ENCODE results near the gene GUCY1A2.

GUCY1A2 gene

DNA sequence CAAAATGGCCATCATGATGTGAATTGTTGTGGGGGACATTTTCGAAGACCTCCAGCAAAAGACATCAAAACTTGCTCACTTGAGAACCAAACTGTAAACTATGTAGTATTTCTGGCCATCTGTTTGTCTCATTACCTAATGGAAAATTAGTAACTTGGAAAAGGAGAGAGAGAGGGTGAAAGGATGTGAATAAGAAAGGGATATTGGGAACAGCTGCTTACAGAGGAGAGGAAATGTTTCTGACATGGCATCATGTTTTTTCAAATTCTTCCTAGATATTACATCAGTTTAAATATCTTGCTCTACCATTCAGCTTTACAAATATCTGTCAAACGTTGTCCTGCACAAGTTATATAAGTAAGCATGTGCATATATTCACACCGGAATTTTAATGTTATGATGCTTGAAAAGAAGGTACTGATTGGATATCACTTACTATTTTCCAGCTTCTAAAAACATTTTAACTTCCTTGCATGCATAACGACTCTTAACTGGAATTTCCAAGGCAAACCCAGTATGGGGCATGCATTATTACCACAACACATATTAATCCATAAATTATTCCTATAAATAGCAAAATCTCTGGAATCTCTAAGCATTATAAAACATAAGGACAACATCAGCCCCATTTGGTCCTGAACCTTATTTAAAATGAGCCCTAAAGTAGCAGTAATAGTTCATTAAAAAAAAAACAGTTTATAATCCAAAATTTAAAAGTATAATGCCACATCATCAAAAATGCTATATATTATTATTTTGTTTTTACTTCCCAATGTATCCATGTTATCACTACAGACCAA lies 20.0 kb downstream of the GUCY1A2 start:
- DNase-seq: no peak

DNA sequence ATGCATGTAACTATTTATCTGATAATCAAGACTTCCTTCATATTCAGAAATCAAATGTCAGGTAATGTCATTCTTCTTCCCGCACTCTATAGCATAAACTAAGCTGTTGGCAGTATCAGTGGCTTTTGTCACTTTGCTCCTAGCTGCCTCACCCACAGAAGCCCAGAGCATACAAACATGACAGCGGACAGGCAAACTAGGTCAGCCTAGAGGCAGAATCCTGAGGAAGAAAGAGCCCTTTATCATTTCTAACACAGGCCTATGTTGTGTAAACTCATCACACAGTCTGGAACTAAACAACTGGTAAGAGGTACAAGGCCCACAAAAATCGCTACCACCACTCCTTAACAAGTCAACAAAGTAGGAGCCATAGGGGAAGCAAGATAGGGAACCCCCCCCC lies 21.0 kb downstream of the GUCY1A2 start:
- DNase-seq: no peak

DNA sequence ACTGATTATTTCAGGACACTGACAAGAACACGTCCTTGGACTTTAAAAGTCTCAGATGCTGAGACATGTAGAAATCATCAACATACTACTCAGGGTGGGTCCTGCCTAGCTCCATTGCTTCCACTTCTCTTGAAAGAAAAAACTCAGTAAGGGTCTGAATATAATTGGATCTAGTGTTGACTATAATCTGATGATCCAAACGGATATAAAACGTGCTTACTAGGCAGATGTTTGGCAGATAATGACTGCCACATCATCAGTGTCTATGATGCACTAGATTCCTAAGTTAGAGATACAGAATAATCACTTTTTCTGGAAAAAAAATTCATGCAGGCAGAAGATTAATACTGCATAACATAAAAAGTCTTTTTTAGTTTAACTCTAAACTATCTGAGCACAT lies 21.6 kb downstream of the GUCY1A2 start:
- no peak for DNase-seq

DNA sequence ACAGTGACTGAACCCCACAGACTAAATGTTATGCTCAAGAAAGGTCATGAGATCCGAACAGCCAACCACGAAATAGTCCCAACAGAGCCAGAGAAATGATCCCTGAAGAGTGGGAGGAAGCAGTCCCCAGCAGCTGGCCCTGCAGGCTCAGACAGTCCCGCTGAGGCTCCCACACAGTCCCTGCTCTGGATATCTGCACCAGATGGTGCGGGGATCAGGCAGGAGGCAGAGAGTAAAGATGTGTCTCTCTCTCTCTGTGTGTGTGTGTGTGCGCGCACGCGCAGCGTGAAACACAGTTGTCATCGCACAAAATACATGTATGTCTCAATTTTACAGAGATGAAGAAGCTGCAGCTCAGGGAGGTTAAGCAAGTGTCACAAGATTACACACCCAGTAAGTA lies 27.9 kb downstream of the GUCY1A2 start:
- no peak for DNase-seq

DNA sequence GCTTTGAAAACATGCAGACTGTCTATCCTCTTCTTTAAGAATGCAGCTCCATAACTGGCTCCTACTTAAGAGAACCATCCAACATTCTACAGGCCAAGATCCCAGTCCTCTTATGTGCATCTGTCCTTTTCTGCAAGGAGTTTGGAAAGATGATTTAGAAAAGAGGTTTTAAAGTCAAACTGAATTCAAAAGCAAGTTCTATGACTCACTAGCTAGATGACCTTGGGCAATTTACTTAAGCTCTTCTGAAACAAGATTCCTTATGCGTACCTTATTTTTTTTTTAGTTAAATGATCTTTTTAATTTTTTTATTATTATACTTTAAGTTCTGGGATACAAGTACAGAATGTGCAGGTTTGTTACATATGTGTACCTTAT lies 29.2 kb downstream of the GUCY1A2 start:
- no peak for DNase-seq

DNA sequence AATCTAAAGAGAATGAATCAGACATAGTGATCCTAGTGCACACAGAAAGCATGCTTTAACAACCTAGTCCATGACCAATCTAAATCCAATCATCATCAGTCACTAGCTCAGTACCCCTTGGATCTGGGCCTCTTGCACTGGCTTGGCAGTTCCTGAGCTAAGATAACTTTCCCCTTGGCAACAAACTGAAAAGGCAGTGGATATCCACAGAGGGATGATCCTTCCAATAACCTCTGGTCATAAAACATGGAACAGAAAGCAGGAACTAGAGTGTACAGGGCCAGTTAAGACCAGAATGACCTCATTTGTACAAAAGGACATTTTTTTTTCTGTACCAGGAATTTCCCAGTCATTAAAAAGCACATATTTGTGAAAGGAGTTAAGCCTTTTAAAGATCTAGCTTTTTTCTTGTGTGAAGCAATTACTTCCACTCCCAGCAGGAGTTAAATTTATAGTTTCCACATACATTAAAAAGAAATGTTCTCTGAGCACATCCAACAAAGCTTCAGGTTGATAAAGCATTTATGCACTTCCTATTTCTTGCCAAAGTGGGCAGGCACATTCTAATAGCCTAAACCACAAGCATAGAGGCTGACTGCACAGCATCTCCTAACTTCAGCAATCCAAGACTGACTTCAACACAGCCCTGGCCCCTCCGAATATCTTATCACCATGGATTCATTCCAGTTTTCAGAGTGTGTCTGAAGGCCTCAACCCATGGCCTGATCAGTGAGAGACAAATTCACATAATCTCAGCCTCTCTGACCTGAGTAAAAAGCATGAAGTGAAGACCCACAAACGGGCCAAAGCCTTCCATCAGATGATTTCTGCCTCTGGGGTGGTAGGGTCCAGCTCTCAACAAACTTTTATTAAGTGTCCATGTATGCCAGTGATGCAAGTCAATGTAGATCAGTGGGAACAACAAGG lies 29.9 kb downstream of the GUCY1A2 start:
- no peak for DNase-seq

DNA sequence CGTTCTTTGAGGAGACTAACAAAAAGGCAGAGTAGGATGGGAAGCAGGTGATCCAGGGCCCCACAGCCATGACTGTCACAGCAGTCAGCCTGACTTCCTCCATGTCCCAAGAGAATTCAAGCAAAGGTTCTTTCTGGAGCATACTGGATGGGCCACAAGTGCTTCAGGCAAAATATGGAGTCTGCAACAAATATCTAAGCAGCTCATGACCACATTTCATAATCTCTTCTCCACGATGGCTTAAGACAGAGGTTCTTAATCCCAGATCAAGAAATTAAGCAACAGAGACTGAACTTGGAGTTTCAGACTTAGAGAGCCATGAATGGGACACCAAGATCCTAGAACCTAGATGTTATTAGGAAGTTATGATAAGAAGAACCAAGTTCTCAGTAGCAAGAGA lies 31.6 kb downstream of the GUCY1A2 start:
- no peak for DNase-seq

DNA sequence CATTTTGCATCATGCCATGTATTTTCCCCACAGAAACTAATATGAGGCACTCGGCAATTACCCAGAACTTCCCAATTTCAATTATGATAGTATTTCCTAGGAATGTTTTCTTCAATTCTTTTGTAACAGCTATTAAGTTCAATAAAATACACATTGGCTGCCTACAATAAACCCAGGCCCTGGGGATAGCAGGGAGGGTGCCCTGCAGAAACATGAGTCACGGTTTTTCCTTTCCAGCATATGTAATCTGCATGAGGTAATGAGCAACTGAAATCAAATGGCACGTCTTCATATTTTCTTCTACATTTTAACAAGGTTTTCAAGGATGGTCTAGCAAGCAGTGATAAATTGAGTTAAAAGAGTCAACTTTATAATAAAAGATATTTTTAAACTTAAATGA lies 32.0 kb downstream of the GUCY1A2 start:
- no peak for DNase-seq

DNA sequence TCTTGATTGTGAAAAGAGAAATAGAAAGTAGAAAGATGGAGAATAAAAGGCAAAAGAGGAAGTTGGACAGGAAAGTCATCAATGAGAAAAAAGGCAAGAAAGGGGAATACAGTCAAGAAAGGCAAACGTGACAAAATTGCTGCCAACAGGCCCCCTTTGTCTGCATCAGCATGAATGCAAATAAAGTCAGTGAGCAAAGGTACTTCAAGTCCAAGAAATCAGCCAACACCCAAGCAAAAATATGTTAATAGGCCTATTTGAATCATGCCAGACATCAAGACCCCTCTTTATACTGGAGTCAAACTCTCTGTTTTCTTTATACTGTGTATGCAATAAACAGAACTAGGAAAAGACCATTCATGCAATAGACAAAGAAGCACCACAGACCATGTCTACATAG lies 34.3 kb downstream of the GUCY1A2 start:
- DNase-seq: no peak

DNA sequence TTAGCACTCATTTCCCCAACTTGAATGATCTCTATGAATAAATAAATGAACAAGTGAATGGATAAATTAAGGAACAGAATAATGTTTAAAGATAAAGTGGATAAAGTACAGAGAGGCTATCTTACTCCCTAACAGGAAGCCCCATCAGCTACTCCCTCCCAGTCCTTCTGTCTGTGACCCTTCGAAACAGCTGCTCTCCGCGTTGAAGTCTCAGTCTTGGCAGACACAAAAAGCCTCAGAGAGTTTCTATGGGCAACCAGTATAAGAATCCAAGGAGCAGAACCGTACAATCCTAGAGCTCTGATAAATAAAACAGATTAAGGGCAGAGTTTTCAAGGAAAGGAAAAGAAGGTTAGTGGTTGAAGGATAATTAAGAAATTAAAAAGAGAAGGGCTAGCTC lies 35.0 kb downstream of the GUCY1A2 start:
- DNase-seq: no peak

DNA sequence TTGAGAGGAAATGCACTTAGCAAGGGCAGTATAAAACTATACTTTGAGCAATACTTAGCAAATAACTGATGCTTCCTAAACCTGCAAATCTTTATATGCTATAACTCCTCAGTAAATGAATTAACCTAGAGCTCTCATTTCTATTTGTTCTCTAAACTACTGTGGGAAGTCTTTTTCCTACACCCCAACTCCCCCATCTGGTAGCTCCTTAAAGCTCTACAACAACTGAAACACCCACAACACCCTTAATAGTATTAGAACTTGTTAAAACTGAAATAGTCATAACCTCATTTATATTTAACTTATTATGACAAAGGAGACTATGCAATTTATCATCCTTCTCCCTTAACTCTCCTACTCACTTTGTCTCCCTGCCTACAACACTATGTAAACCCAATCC lies 43.4 kb downstream of the GUCY1A2 start:
- no peak for DNase-seq

DNA sequence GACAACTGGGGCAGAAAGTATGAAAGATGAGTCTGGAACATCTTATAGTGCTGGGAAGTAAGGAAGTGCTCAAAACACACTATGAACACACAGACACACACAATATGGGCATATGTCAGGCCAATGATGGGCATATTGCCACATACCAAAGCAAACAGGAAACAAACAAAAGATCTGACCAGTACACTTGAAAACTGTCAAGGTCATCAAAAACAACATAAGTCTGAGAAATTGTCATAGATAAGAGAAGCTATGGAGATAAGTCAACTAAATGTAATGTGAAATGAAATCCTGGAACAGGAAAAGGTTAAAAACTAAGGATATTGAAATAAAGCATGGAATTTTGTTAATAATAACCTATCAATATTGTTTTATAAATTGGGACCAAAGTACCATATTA lies 46.4 kb downstream of the GUCY1A2 start:
- DNase-seq: no peak

DNA sequence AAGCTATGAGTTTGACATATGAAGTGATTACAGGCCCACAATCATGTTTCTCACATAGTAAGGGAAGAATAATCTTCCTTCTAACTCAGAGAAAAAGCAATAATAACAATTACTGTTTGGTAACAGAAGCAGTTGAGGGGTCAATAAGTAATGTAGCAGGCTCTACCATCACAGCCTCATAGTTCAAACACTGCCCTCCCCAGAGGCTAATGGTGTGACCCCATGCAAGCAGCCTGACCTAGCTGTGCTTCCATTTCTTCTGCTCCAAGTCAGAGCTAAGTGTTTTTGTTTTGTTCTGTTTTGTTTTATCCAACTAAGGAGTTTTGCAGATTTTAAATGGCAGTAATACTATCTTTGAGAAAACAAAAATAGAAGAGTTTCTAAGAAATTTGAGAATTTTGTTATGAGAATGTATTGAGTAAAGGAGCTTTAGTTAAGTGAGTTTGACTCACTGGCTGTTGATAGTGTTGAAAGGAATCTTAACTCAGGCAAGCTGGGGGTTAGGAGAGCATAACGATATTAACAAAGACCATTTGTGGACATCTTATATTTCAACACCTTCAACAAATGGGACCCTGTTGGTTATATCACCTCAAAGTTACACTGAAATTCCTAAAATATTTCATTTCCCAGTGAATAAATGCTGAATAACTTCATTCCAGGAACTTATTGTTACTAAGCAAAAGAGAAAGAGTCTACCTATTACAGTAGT lies 48.5 kb downstream of the GUCY1A2 start:
- DNase-seq: no peak

DNA sequence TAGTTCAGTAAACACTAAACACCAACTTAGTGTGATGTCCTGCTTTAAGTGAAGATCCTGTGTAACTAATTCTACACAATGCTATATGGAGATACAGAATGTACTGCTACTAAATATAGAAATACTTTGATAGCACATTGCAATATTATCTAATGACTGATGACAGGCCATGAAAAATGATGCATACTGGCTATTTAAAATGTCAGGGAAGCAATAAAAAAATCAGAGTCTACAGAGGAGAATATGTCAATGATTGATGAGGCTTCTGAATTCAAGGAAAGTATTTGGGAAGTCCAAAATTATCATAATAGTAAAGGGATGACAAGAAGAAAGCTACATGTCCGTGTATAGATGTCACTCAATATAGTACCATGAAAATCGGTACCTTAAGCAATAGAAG lies 55.3 kb downstream of the GUCY1A2 start:
- no peak for DNase-seq

DNA sequence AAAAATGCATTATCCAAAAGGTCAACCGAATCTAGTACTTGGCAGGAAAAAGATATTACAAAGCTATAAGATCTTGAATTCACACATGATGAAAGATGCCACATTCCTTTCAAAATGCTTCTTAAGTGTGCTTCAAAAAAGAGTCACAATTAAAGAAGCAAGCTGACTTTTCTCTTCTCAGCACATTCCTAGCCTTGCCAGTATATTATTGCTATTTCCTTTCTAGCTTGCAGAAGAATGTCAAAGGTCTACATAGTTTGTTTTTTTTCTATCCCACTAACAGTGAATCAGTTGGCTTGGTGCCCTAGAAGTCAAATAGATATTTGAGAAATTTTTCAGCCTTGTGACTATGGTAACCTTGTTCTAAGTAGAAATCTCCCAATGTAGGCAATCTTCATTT lies 56.8 kb downstream of the GUCY1A2 start:
- DNase-seq: no peak

DNA sequence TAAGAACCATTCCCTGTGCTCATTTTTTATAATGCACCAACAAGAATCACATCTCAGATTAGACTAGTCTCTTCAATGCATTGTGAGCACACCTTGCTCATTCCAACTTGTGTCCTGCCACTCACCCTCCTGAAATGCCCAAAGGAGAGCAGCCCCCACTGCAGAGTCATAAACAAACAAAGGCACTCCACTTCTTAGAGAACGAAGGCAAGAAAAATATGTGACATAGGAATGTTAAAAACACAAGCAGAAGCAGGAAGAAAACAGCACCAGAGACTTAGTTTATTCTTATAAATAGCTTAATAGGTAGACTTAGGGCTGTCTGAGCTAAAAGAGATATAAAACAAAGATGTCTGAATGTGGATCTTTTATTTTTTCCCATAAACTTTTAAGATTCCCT lies 57.2 kb downstream of the GUCY1A2 start:
- DNase-seq: no peak

DNA sequence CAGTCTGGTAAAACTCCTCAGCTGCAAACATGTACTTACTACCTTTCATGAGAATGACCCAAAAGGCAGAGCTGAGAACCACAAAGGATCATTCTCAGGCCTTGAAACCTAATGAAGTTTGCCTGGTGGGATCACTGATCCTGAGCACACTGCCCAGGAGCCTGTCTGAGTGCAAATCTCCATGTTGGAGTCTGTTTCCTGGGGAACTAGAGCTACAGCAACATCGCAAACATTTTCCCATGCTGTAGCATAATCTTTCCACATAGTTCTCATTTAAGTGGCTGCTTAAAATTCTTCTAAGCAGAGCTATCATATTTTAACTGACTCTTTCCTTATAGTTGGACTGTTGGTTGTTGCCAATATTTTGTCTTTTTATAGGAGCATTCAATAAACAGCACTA lies 58.5 kb downstream of the GUCY1A2 start:
- no peak for DNase-seq

DNA sequence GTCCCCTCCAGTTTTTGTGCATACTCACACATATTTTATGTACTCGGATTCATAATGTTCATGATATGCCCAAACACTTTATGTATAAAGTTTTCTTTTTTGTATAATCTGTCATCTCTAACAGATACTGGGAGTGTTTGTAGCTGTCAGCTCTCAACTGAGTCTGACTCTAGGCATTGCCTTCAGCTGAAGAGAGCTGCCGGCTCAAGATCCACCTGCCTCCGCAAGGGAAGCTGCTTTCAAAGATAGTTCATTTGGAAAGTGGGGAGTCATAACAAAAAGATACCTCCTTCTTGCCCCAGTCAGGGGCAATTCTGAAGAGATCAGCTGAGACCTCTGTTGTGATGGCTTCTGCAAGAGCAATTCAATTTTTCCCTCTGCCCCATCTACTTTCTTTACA lies 58.9 kb downstream of the GUCY1A2 start:
- DNase-seq: no peak

DNA sequence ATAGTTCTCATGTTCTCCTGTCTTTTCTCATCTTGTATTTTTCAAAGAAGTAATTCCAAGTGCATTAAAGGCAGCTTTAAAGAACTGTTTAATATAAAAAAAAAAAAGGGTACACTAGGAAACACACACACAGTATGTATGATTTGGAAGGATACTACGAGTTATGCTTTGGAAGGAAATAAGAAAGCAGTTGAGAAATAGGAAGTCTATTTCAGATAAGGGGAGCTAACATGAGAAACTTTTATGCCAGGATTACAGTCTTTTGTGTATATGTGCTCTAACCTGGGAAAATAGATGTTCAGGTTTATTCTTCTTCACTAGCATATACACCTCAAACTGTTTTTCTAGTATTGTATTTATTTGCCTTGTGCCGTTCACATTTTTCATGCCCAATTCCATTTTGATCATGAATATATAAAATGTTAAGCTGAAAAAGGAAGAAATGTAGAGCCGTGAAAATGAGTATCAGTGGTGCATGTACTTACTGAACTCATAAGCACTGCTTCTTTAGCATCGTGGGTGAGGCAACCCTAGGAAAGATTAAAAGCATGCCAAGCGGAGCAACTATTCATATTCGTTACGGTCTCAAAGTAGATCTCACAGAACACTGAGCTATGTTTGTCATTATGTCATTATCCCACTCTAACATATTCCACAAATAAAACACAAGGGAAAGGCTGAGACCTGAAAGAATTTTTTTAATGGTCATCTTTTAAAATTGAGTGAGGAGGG lies 59.6 kb downstream of the GUCY1A2 start:
- no peak for DNase-seq

DNA sequence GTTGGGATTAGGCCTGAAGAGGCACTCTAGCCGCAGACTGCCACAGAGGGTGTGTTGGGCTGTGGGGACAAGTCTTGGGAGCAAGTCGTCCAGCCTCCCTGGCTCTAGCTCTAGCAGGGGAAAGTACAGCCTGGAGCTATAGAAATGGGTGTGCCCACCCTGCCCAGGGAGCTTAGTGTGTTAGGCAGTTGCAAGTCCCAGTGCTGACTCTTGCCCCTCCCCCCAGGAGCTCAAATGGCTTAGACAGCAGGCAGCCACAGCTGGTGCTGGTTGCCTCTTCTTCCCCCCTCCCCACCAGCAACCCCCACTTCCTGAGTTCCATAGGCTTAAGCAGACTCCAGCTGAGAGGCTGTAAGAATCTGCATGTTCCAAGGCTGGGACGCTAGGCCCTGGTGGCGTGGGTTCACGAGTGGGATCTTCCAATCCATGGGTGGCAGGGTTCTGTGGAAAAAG lies 61.2 kb downstream of the GUCY1A2 start:
- DNase-seq: no peak

DNA sequence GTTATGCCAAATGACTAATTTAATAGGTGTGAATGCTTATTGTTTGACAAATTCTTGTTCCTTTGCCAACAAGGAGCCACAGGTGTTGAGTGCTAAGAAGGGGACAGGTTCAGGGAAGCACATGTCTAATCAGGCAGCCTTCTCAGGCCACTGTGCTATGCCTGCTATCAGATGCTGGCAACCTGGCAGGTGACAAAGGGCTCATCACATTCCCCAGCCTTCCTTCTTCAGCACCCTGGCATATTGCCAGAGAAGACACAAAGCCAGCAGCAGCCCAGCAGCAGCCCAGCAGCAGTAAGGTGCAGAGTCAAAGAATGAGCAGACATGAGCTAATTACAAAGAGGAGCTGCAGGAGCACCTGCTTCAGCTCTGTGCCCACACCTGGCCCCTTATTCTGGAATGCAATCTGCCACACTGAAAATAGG lies 68.2 kb downstream of the GUCY1A2 start:
- DNase-seq: no peak

DNA sequence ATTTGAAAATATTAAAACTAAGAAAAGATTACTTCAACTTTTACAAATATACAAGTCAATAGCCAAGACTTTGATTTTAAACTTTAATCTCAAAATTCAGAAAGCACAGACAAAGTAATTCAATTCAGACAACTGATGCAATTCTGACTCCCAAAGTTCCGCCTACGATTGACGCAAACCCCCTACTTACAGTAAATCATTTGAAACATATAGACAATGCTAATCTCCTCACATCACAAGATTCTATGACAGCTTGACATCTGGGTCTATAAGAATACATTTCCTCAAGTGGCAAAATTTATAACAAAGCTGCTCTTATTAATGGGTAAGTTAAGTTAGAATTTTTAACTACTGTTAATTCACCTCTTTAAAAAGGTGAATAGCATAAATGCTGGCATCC lies 75.2 kb downstream of the GUCY1A2 start:
- no peak for DNase-seq

DNA sequence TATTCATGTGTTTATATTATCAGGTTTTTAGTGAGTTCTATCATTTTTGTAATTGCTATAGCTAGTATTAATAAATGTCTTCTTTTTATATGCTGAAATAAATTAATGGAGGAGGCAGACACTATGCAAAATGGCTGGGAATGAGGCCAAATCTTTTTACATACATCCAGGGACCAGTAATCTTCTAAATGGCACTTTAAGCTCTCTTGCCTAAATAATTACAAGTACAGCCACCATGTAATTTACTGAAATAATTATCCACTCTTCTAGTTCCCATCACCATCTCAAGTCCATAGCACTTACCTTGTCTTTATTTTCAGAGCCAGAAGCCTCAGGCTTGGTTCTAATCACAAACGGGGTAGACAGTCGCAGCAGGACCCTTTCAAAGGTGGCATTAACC lies 79.1 kb downstream of the GUCY1A2 start:
- DNase-seq: no peak
